ENCODE data around the gene SCN3B. TPM values are rescaled to one million over a fixed set of nuclear protein-coding genes. Genes with fewer than 3 reads are reported as not detected.

SCN3B gene
- total and polyA plus RNA-seq, 2 donors (not counting 1 experiment from before 2014, with no cell fraction given): under 0.01 to 0.03 TPM

DNA sequence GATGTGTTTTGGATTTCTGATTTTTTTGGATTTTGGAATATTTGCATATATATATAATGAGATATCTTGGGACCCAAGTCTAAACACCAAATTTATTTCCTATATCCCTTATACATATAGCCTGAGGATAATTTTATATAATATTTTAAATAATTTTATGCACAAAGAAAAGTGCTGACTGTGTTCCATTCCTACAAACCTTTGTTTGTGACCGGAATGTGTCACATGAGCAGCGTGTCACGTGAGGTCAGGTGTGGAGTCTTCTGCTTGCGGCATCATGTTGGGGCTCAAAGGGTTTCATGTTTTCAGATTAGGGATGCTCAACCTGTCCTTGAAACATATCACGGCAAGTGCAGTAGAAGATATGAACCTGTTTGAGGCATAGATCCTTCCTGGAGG, 65.6 kb downstream of the SCN3B start:
- no peaks in the 10 kb centered on the region for H3K79me2 ChIP-seq (ENCODE audit: control insufficient read depth, insufficient read depth, low read length)
- H3K4me3 ChIP-seq (replicated peaks in 1 of 4; ENCODE audit: control extremely low read depth in 1 of 4, insufficient read depth in 1 of 4, low read depth in 3 of 4, low read length in 4 of 4): no peak overlapping the region
- H4K20me1 ChIP-seq (ENCODE audit: control insufficient read depth, extremely low read depth, insufficient read depth, low read length): no peaks in the 10 kb centered on the region
- H3K36me3 ChIP-seq (ENCODE audit: control insufficient read depth, insufficient read depth, low read length): no peaks in the 10 kb centered on the region
- no peak for TF ChIP-seq EZH2 (IDR thresholded peaks at IDR 0.05; ENCODE audit: low read length, missing control alignments)
- TF ChIP-seq, protein P1, sequence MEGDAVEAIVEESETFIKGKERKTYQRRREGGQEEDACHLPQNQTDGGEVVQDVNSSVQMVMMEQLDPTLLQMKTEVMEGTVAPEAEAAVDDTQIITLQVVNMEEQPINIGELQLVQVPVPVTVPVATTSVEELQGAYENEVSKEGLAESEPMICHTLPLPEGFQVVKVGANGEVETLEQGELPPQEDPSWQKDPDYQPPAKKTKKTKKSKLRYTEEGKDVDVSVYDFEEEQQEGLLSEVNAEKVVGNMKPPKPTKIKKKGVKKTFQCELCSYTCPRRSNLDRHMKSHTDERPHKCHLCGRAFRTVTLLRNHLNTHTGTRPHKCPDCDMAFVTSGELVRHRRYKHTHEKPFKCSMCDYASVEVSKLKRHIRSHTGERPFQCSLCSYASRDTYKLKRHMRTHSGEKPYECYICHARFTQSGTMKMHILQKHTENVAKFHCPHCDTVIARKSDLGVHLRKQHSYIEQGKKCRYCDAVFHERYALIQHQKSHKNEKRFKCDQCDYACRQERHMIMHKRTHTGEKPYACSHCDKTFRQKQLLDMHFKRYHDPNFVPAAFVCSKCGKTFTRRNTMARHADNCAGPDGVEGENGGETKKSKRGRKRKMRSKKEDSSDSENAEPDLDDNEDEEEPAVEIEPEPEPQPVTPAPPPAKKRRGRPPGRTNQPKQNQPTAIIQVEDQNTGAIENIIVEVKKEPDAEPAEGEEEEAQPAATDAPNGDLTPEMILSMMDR (conservative IDR thresholded peaks at IDR 0.05 in 1 of 2, IDR thresholded peaks at IDR 0.05 in 1 of 2; ENCODE audit: low read depth in 1 of 2, low read length in 2 of 2): no peak
- no peak overlapping the region for H3K9ac ChIP-seq (ENCODE audit: insufficient read depth, low read length)
- H3K27me3 ChIP-seq (ENCODE audit: control insufficient read depth, insufficient read depth, low read length): no peaks in the 10 kb centered on the region
- no peaks in the 10 kb centered on the region for H3K9me3 ChIP-seq (ENCODE audit: control insufficient read depth, insufficient read depth, low read depth, low read length)
- DNase-seq (ENCODE audit: low read depth in 2 of 2): no peak
- H3K4me1 ChIP-seq (ENCODE audit: control insufficient read depth, extremely low read depth, insufficient read depth, low read length): no peaks in the 10 kb centered on the region
- H3K4me2 ChIP-seq (ENCODE audit: extremely low read depth, insufficient read depth, low read length): no peak overlapping the region
- H3K27ac ChIP-seq (ENCODE audit: insufficient read depth, low read length): no peak overlapping the region
- H2AFZ ChIP-seq (ENCODE audit: low read length): no peak overlapping the region

- Histone ChIP-seq H3K4me2 (ENCODE audit: extremely low read depth, insufficient read depth, low read length) (no peak overlapping the region), H3K9ac (ENCODE audit: insufficient read depth, low read length) (no peak overlapping the region), H2AFZ (ENCODE audit: low read length) (no peak overlapping the region), H3K27ac (ENCODE audit: insufficient read depth, low read length) (no peak overlapping the region), H3K4me1 (ENCODE audit: control insufficient read depth, extremely low read depth, insufficient read depth, low read length) (no peaks in the 10 kb centered on the region), H4K20me1 (ENCODE audit: control insufficient read depth, extremely low read depth, insufficient read depth, low read length) (no peaks in the 10 kb centered on the region), H3K79me2 (ENCODE audit: control insufficient read depth, insufficient read depth, low read length) (no peaks in the 10 kb centered on the region), H3K36me3 (ENCODE audit: control insufficient read depth, insufficient read depth, low read length) (no peaks in the 10 kb centered on the region), H3K4me3 (replicated peaks in 1 of 4; ENCODE audit: control extremely low read depth in 1 of 4, insufficient read depth in 1 of 4, low read depth in 3 of 4, low read length in 4 of 4) (no peak overlapping the region), H3K27me3 (ENCODE audit: control insufficient read depth, insufficient read depth, low read length) (no peaks in the 10 kb centered on the region), H3K9me3 (ENCODE audit: control insufficient read depth, insufficient read depth, low read depth, low read length) (no peaks in the 10 kb centered on the region)
- no peak for TF ChIP-seq EZH2 (IDR thresholded peaks at IDR 0.05; ENCODE audit: low read length, missing control alignments)
- DNase-seq (ENCODE audit: low read depth in 2 of 2): no peak
These were observed 66.1 kb downstream of the SCN3B start for GRCh38 chr11:123588117-123588863.

DNA sequence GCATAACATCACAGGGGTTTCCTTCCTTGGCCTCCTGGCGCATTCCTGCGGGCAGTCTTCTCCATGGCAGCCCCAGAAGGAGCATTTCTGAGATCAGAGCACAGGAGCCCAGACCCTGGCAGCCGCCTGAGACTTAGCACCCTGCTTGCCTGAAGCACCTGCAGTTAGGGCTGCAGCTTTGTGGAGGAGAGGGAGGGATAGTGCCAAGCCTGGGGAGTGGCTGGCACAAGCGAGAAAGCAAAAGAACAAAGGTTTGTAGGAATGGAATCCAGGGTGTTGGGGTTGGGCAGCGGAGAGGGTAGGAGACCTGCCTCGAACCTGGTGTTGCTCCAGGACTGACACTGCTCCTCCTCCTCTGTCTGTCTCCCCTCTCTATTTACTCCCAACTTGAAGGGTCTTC, 66.9 kb downstream of the SCN3B start:
- H3K4me1 ChIP-seq (ENCODE audit: control insufficient read depth, extremely low read depth, insufficient read depth, low read length): no peaks in the 10 kb centered on the region
- H4K20me1 ChIP-seq (ENCODE audit: control insufficient read depth, extremely low read depth, insufficient read depth, low read length): no peaks in the 10 kb centered on the region
- no peaks in the 10 kb centered on the region for H3K27me3 ChIP-seq (ENCODE audit: control insufficient read depth, insufficient read depth, low read length)
- no peak overlapping the region for H2AFZ ChIP-seq (ENCODE audit: low read length)
- no peak overlapping the region for H3K4me3 ChIP-seq (replicated peaks in 1 of 4; ENCODE audit: control extremely low read depth in 1 of 4, insufficient read depth in 1 of 4, low read depth in 3 of 4, low read length in 4 of 4)
- H3K79me2 ChIP-seq (ENCODE audit: control insufficient read depth, insufficient read depth, low read length): no peaks in the 10 kb centered on the region
- no peaks in the 10 kb centered on the region for H3K9me3 ChIP-seq (ENCODE audit: control insufficient read depth, insufficient read depth, low read depth, low read length)
- no peak overlapping the region for H3K4me2 ChIP-seq (ENCODE audit: extremely low read depth, insufficient read depth, low read length)
- no peak overlapping the region for H3K27ac ChIP-seq (ENCODE audit: insufficient read depth, low read length)
- H3K9ac ChIP-seq (ENCODE audit: insufficient read depth, low read length): no peak overlapping the region
- TF ChIP-seq EZH2 (IDR thresholded peaks at IDR 0.05; ENCODE audit: low read length, missing control alignments): no peak
- H3K36me3 ChIP-seq (ENCODE audit: control insufficient read depth, insufficient read depth, low read length): no peaks in the 10 kb centered on the region
- DNase-seq (ENCODE audit: low read depth in 2 of 2): no peak

DNA sequence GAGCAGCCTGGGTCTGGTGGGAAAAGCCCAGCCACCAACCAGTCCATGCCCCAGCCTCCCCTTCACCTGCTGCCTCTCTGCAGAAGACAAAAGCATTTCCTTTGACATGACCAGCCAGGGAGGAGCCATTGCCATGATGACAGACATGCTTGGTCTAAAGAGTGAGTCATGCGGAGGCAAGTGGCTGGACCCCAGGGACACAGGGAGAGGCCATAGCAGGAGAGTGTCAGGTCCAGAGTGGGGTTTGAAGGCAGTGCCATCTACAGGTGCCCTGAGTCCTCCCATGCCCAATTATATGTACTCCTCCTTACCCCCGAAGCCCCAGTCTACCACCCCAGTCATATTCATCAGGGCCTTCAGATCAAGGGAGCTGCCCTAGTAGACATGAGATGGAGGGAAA, 67.4 kb downstream of the SCN3B start:
- Histone ChIP-seq H3K9ac (ENCODE audit: insufficient read depth, low read length) (no peak overlapping the region), H3K36me3 (ENCODE audit: control insufficient read depth, insufficient read depth, low read length) (no peaks in the 10 kb centered on the region), H3K79me2 (ENCODE audit: control insufficient read depth, insufficient read depth, low read length) (no peaks in the 10 kb centered on the region), H2AFZ (ENCODE audit: low read length) (no peak overlapping the region), H3K4me2 (ENCODE audit: extremely low read depth, insufficient read depth, low read length) (no peak overlapping the region), H3K9me3 (ENCODE audit: control insufficient read depth, insufficient read depth, low read depth, low read length) (no peaks in the 10 kb centered on the region), H4K20me1 (ENCODE audit: control insufficient read depth, extremely low read depth, insufficient read depth, low read length) (no peaks in the 10 kb centered on the region), H3K27me3 (ENCODE audit: control insufficient read depth, insufficient read depth, low read length) (no peaks in the 10 kb centered on the region), H3K4me3 (replicated peaks in 1 of 4; ENCODE audit: control extremely low read depth in 1 of 4, insufficient read depth in 1 of 4, low read depth in 3 of 4, low read length in 4 of 4) (no peak overlapping the region), H3K27ac (ENCODE audit: insufficient read depth, low read length) (no peak overlapping the region), H3K4me1 (ENCODE audit: control insufficient read depth, extremely low read depth, insufficient read depth, low read length) (no peaks in the 10 kb centered on the region)
- TF ChIP-seq, protein P1 (conservative IDR thresholded peaks at IDR 0.05 in 1 of 2, IDR thresholded peaks at IDR 0.05 in 1 of 2; ENCODE audit: low read depth in 1 of 2, low read length in 2 of 2): no peak
- no peak for TF ChIP-seq EZH2 (IDR thresholded peaks at IDR 0.05; ENCODE audit: low read length, missing control alignments)
- no peak for DNase-seq (ENCODE audit: low read depth in 2 of 2)
